SJSA1 (cell line): ENCODE data around the gene GSDME. TPM values are rescaled to one million over a fixed set of nuclear protein-coding genes. Genes with fewer than 3 reads are reported as not detected.
"Not testable (repeated sequence)": the region's sequence is repeated elsewhere in the genome, so short reads cannot be mapped to it uniquely, and the experiment has no call there.

ENCODE experiments used
- DNase-seq, 2 experiments: peaks; one replicate each; pipeline ENCODE4 v3.0.0-alpha.2; 2015 to 2020; ENCODE audit warnings: low spot score in 2 of 2, low read depth in 1 of 2
- H3K27ac ChIP-seq: fragments of 250-450 bp; sonication (Bioruptor Pico); 2 replicates; pipeline ENCODE4 v1.5.1; 2020; ENCODE audit warnings: mild to moderate bottlenecking, moderate library complexity
- H3K27me3 ChIP-seq: fragments of 250-450 bp; sonication (Bioruptor Pico); replicated peaks from 2 replicates; pipeline ENCODE4 v1.5.1; 2020; ENCODE audit warnings: mild to moderate bottlenecking, moderate library complexity
- H3K36me3 ChIP-seq: fragments of 250-450 bp; sonication (Bioruptor Pico); 2 replicates; pipeline ENCODE4 v1.5.1; 2020; ENCODE audit warnings: mild to moderate bottlenecking
- H3K4me1 ChIP-seq: fragments of 250-450 bp; sonication (Bioruptor Pico); replicated peaks from 2 replicates; pipeline ENCODE4 v1.6.1; 2021; ENCODE audit warnings: mild to moderate bottlenecking
- H3K4me3 ChIP-seq: fragments of 250-450 bp; sonication (Bioruptor Pico); 2 replicates; pipeline ENCODE4 v1.5.1; 2020; ENCODE audit warnings: mild to moderate bottlenecking
- H3K9me3 ChIP-seq: fragments of 250-450 bp; sonication (Bioruptor Pico); replicated peaks from 2 replicates; pipeline ENCODE4 v1.5.1; 2020; ENCODE audit warnings: mild to moderate bottlenecking
- total RNA-seq: library from RNA; depleted of rRNA; stranded (reverse); fragments of >200 nt; shearing (Covaris generic); gene quantifications from 2 replicates; pipeline ENCODE4 v1.2.3, GENCODE V29; 2014

GSDME gene
- total RNA-seq, 1 experiment from 2014 or later = 7.9 TPM

DNA sequence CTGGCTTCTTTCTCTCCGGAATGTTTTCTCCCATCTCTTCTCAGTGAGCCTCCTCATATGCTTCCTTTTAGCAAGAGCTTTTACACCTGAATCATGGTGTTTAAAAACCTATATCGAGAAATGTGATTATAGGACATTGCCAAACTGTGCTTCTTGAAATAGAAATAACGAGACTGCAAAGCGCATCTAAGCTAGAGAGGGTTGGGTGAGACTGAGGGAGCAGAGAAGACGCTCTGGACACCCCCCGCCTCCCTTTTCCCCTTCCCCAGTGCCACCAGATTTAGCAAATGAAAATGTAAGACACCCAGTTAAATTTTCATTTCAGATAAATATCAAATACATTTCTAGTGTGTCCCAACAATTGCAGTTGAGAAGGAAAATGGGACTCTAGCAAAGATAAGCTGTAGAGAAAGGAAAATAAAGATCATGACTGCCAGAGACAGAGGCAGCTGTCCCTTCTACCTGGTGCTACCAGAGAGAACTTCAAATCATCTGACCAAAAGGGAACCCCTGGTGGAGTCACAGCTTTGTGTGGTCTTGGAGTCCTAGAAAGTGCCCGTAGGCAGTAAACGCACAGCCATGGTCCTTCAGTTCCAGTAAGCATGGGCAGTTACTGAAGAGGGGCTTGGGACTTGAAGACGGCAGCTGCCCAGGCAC is 14.6 kb downstream of the GSDME start:
- Histone ChIP-seq H3K36me3 (no peaks in the 10 kb centered on the region), H3K27me3 (no peaks in the 10 kb centered on the region), H3K4me1 (no peaks in the 10 kb centered on the region), H3K4me3 (no peak overlapping the region), H3K27ac (no peak overlapping the region), H3K9me3 (no peaks in the 10 kb centered on the region; the same call in 1 of the 2 replicates)
- DNase-seq = no peak

DNA sequence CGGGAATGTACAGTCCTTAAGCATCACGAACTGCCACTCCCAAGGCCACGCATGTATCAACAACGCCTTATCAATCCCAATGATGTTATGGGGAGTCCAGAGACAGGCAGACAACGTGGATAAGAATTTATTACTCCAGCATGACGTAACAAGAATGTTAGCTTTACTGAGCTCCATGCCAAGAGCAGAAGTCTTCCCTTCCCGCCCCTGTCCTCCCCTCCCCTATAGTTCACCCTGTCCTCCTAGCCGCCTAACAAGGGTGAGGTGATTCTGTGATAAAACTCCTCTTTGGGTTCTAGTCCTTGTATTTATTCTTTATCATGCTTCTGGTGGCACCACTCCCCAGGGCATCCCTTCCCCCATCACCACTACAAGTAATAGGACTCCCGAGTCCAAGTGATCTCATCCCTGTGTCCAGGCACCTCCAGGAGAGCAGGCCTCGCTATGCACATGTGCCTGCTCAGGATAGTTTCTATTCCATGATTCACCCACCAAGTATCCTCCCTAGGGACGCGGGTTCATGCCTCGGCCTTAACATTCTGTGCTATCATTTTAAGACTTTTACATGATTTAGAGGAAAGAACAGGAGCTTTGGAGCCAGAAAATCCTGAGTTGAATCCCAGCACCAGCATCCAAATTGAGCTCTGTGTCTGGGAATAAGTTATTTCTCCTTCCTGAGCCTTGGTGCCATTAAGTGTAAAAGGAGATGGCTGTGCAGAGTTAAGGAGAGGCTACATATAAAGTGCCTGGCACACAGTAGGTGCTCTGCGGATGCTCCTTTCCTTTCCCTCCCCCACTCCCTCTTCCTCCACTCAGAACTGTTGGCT is 15.4 kb downstream of the GSDME start:
- no peaks in the 10 kb centered on the region for H3K4me1 ChIP-seq
- H3K4me3 ChIP-seq = no peak overlapping the region
- H3K36me3 ChIP-seq = no peaks in the 10 kb centered on the region
- no peak for DNase-seq
- no peak overlapping the region for H3K27ac ChIP-seq
- no peaks in the 10 kb centered on the region; the same call in 1 of the 2 replicates for H3K9me3 ChIP-seq
- no peaks in the 10 kb centered on the region for H3K27me3 ChIP-seq

DNA sequence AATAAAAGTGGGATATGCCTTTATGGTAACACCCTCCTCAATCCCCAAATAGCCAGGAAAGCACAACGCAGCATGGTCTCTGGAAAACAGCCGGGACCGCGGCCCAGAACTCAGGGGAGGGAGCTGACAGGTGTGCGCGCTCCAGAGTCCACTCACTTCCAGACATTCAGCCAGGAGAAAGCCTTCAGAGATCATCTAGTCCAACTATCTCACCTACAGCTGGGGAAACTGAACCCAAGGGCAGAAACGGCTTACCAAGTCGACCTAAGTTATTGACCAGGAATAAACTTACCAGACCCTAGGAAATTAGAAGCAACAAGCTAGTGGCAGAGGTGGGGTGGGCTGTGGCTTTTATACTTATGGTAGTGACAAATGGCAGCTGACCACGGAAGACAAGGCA is 16.4 kb downstream of the GSDME start:
- Histone ChIP-seq H3K9me3 (no peaks in the 10 kb centered on the region; the same call in 1 of the 2 replicates), H3K4me1 (no peaks in the 10 kb centered on the region), H3K4me3 (no peak overlapping the region), H3K36me3 (no peaks in the 10 kb centered on the region), H3K27me3 (no peaks in the 10 kb centered on the region), H3K27ac (no peak overlapping the region)
- DNase-seq = no peak

DNA sequence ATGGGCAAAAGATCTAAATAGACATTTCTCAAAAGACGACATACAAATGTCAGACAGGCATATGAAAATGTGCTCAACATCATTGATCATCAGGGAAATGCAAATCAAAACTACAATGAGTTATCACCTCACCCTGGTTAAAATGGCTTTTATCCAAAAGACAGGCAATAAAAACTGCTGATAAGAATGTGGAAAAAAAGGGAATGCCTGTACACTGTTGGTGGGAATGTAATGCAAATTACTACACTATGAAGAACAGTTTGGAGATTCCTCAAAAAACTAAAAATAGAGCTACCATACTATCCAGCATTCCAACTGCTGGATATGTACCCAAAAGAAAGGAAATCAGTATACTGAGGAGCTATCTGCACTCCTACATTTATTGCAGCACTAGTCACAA is 18.0 kb downstream of the GSDME start:
- H3K36me3 ChIP-seq = no peaks in the 10 kb centered on the region
- no peak for DNase-seq
- no peaks in the 10 kb centered on the region; the same call in 1 of the 2 replicates for H3K9me3 ChIP-seq
- H3K27me3 ChIP-seq = no peaks in the 10 kb centered on the region
- H3K4me1 ChIP-seq = no peaks in the 10 kb centered on the region
- H3K4me3 ChIP-seq = no peak overlapping the region
- H3K27ac ChIP-seq = no peak overlapping the region

DNA sequence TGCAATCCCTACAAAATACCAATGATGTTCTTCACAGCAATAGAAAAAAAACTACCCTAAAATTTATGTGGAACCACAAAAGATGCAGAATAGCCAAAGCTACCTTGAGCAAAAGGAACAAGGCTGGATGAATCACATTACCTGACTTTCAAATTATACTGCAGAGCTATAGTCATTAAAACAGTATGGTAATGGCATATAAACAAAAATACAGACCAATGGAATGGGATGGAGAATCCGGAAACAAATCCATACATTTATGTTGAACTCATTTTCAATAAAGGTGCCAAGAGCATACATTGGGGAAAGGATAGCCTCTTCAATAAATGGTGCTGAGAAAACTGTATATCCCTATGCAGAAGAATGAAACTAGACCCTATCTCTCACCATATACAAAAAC is 18.7 kb downstream of the GSDME start:
- H3K4me3 ChIP-seq = no peak overlapping the region
- no peaks in the 10 kb centered on the region for H3K36me3 ChIP-seq
- H3K27ac ChIP-seq = no peak overlapping the region
- H3K27me3 ChIP-seq = no peaks in the 10 kb centered on the region
- DNase-seq = no peak
- H3K9me3 ChIP-seq = no peaks in the 10 kb centered on the region; the same call in 1 of the 2 replicates
- no peaks in the 10 kb centered on the region for H3K4me1 ChIP-seq

DNA sequence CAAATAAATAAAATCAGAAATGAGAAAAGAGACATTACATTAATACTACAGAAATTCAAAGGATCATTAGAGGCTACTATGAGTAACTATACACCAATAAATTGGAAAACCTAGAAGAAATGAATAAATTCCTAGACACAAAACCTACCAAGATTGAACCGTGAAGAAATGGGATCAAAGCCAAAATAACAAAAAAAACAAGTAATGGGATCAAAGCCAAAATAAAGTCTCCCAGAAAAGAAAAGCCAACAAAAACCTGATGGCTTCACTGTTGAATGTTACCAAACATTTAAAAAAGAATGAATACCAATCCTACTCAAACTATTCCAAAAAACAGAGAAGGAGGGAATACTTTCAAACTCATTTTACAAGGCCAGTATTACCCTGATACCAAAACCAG is 20.0 kb downstream of the GSDME start:
- Histone ChIP-seq H3K27ac (no peak overlapping the region), H3K9me3 (no peaks in the 10 kb centered on the region; the same call in 1 of the 2 replicates), H3K4me3 (no peak overlapping the region), H3K36me3 (no peaks in the 10 kb centered on the region), H3K4me1 (no peaks in the 10 kb centered on the region), H3K27me3 (no peaks in the 10 kb centered on the region)
- no peak for DNase-seq

DNA sequence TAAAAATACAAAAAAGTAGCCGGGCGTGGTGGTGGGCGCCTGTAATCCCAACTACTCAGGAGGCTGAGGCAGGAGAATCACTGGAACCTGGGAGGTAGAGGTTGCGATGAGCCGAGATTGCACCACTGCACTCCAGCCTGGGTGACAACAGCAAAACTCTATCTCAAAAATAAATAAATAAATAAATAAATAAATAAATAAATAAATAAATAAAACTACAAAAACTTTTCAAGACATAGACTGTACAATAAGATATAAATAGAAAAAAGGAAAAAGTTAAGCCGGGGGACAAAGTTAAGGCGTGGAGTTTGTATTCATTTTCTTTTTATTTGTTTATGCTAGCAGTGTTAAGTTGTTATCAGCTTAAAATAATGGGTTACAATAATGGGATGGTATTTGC is 21.7 kb downstream of the GSDME start:
- H3K27ac ChIP-seq = not testable (repeated sequence)

DNA sequence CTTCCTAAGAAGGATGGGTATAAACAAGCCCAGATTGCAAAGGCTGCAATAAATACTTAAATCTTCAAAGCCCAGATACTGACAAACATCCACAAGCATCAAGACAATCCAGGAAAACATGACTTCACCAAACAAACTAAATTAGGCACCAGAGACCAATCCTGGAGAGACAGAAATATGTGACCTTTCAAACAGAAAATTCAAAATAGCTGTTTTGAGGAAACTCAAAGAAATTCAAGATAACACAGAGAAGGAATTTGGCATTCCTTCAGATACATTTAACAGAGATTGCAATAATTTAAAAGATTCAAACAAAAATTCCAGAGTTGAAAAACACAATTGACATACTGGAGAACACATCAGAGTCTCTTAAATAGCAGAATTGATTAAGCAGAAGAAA is 23.0 kb downstream of the GSDME start:
- no peak overlapping the region for H3K4me3 ChIP-seq
- no peaks in the 10 kb centered on the region for H3K4me1 ChIP-seq
- no peaks in the 10 kb centered on the region; the same call in 1 of the 2 replicates for H3K9me3 ChIP-seq
- DNase-seq = no peak
- H3K27ac ChIP-seq = no peak overlapping the region
- no peaks in the 10 kb centered on the region for H3K27me3 ChIP-seq
- no peaks in the 10 kb centered on the region for H3K36me3 ChIP-seq

More for the DNA sequence above, 21.7 kb downstream of the GSDME start:
- not testable (repeated sequence) for H3K9me3 ChIP-seq, H3K4me3 ChIP-seq, DNase-seq, H3K4me1 ChIP-seq, H3K27me3 ChIP-seq, H3K36me3 ChIP-seq

DNA sequence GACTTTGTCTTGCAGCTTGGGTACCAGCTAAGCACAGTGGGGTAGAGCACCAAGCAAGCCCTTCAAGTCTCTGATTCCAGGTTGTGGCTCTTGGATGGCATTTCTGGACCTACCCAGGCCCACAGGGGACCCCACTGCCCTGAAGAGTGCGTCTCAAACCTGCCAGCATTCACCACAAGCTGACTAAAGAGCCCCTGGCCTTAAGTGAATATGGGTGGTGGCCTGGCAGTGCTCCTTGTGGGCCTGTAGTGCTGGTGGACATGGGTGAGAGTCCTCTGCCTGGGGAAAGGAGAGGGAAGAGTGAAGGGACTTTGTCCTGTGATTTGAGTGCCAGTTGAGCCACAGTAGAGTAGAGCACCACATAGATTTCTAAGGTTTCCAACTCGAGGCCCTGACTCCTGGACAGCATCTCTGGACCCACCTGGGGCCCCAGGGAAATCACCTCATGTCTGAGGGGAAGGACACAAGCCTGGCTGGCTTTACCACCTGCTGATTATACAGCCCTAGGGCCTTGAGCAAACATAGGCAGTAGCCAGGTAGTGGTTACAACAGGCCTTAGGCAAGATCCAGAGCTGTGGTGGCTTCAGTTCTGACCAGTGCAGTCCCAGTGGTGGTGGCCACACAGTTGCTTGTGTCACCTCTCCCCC is 23.7 kb downstream of the GSDME start:
- H3K9me3 ChIP-seq = no peaks in the 10 kb centered on the region; the same call in 1 of the 2 replicates
- H3K4me3 ChIP-seq = no peak overlapping the region
- H3K27ac ChIP-seq = no peak overlapping the region
- no peaks in the 10 kb centered on the region for H3K4me1 ChIP-seq
- DNase-seq = no peak
- H3K27me3 ChIP-seq = no peaks in the 10 kb centered on the region
- H3K36me3 ChIP-seq = no peaks in the 10 kb centered on the region

DNA sequence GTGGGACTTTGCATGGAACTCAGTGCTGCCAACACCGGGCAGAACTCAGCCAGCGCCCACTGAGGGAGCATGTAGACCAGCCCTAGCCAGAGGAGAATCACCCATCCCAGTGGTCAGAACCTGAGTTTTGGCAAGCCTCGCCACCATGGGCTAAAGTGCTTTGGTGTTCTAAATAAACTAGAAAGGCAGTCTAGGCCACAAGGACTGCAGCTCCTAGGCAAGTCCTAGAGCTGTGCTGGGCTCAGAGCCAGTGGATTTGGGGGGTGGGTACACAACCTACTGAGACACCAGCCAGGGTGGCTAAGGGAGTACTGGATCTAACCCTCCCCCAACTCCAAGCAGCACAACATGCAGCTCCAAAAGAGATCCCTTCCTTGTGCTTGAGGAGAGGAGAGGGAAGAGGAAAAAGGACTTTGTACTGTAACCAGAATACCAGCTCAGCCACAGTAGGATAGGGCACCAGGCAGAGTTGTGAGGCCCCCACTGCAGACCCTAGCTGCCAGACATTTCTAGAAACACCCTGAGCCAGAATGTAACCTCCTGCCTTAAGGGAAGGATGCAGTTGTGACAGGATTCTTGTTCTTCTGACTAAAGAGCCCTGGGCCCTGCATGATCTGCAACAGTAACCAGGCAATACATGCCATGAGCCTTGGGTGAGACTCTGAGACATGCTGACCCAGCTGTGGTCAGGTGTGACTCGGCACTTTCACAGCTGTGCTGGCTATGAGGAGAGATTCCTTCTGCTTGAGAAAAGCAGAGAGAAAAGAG is 24.4 kb downstream of the GSDME start:
- no peaks in the 10 kb centered on the region for H3K36me3 ChIP-seq
- H3K27ac ChIP-seq = no peak overlapping the region
- H3K27me3 ChIP-seq = no peaks in the 10 kb centered on the region
- no peak for DNase-seq
- no peaks in the 10 kb centered on the region for H3K9me3 ChIP-seq
- no peak overlapping the region for H3K4me3 ChIP-seq
- no peaks in the 10 kb centered on the region for H3K4me1 ChIP-seq

DNA sequence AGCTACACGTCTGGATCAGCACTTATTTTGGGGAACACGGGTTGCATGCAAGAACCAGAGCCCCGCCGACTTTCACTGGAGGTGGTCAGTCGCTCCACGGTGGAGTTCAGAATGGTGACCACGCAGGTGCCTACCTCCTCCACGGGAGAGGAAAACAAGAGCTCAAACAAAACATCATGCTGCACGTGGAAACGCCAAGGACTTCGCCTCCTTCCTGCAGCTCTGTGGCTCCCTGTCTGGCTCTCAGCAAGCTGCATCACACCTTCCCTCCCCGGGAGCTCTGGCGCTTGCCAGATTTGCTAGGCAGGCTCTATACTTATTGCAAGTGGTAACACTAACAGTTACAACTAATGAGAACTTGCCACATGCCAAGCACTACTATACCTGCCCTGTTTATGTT is 26.0 kb downstream of the GSDME start:
- Histone ChIP-seq H3K27ac (no peak overlapping the region), H3K4me1 (no peaks in the 10 kb centered on the region), H3K36me3 (no peaks in the 10 kb centered on the region), H3K9me3 (no peaks in the 10 kb centered on the region), H3K4me3 (no peak overlapping the region), H3K27me3 (no peaks in the 10 kb centered on the region)
- DNase-seq = peak in 1 of 2 experiments; percentile 40

DNA sequence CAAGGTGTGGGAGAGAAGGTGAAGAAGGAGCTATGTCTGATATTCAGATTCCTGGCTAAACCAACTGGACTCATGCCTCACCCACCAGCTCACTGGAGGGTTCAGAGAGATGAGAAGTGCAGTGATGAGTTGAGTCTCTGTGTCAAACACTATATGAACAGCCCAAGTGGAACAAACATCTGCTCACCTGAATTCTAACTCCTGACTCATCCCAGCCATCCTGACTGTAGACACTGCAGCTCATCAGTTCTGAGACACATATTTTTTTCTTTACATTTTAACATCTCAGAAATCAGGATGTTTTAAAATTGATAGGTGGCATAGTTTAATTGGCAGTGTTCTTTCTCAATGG is 27.3 kb downstream of the GSDME start:
- Histone ChIP-seq H3K4me1 (no peaks in the 10 kb centered on the region), H3K9me3 (no peaks in the 10 kb centered on the region), H3K27ac (no peak overlapping the region), H3K4me3 (no peak overlapping the region), H3K36me3 (no peaks in the 10 kb centered on the region), H3K27me3 (no peaks in the 10 kb centered on the region)
- no peak for DNase-seq

DNA sequence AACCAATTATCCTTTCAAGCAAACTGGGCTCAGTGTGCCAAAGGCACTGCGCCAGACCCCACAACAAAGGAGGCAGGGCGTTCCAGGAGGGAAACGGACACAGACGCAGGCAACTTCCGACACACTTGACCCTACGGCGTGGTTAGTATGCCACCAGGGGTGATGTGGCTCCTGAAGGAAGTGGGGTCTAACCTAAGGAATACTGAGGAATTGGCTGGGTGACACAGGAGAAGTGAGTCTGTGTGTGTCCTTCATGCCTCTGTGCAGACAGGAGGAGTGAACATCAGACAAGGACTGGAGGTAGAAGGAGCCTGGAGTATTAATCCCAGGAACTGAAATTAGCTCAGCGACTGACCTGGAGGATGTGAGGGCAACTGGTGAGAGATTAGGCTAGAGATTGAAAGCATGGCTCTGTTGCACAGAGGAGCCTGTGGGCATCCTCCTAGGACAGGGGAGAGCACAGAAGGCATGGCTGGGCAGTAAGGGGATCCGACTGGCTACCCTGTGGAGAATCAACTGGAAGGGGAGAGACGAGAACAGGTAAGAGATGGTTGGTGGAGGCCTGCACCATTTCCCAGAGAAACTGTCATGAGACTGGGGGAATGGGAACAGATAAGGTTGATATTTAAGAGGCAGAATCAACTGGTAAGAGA is 27.8 kb downstream of the GSDME start:
- H3K36me3 ChIP-seq = no peaks in the 10 kb centered on the region
- no peaks in the 10 kb centered on the region for H3K27me3 ChIP-seq
- H3K9me3 ChIP-seq = no peaks in the 10 kb centered on the region
- peak in 1 of 2 experiments; percentile 19 for DNase-seq
- no peaks in the 10 kb centered on the region for H3K4me1 ChIP-seq
- H3K27ac ChIP-seq = no peak overlapping the region
- H3K4me3 ChIP-seq = no peak overlapping the region
